Suprapubic skin (tissue), 4 donors: ENCODE measurements around the gene NT5C1A. TPM values are rescaled to one million over a fixed set of nuclear protein-coding genes. Genes with fewer than 3 reads are reported as not detected.
A peak's percentile ranks its signal among the peaks of the same experiment; 100 is the strongest.

ENCODE experiments used
- DNase-seq, 2 donors: peaks; one replicate each; pipeline ENCODE4 v3.0.0-alpha.2; 2019; ENCODE audit warnings: low spot score in 2 of 2
- H3K27ac ChIP-seq: fragments of 200-600 bp; sonication (generic); one replicate; pipeline ENCODE4 v1.5.1; 2019
- H3K27me3 ChIP-seq: fragments of 200-600 bp; sonication (generic); one replicate; pipeline ENCODE4 v1.5.1; 2019
- H3K36me3 ChIP-seq: fragments of 200-600 bp; sonication (generic); one replicate; pipeline ENCODE4 v1.5.1; 2019
- H3K4me1 ChIP-seq: fragments of 200-600 bp; sonication (generic); one replicate; pipeline ENCODE4 v1.5.1; 2019
- H3K4me3 ChIP-seq: fragments of 200-600 bp; sonication (generic); one replicate; pipeline ENCODE4 v1.5.1; 2019; ENCODE audit warnings: mild to moderate bottlenecking
- H3K9me3 ChIP-seq: fragments of 200-600 bp; sonication (generic); one replicate; pipeline ENCODE4 v1.5.1; 2019
- CTCF ChIP-seq, 2 donors: fragments of 200-600 bp in 1 of 2; fragments of 450-650 bp in 1 of 2; sonication (generic) in 1 of 2; IDR thresholded peaks; one replicate each; pipeline ENCODE4 v1.5.1; 2016 to 2019; ENCODE audit warnings: antibody characterized with exemption in 2 of 2, mild to moderate bottlenecking in 1 of 2, moderate library complexity in 1 of 2
- EP300 ChIP-seq: sonication (generic); formaldehyde crosslinking; IDR thresholded peaks from one replicate; pipeline ENCODE4 v1.6.1; 2017; ENCODE audit warnings: antibody characterized with exemption
- POLR2A ChIP-seq, 2 donors: fragments of 450-650 bp; IDR thresholded peaks; one replicate each; pipeline ENCODE4 v1.6.1; 2017; ENCODE audit warnings: antibody characterized with exemption in 2 of 2, mild to moderate bottlenecking in 2 of 2, moderate library complexity in 2 of 2
- POLR2AphosphoS5 ChIP-seq, 3 donors: sonication (generic); formaldehyde crosslinking; IDR thresholded peaks; one replicate each; pipeline ENCODE4 v1.6.1; 2017; ENCODE audit warnings: antibody characterized with exemption in 3 of 3
- WGBS: methylation state at CpG from one replicate; pipeline ENCODE4 v1.1.5; 2018; 5-methylcytosine and 5-hydroxymethylcytosine counted together
- total RNA-seq, 4 donors: library from RNA; depleted of rRNA; stranded (reverse); fragments of >200 nt; gene quantifications; one replicate each; pipeline ENCODE4 v1.1.0, GENCODE V29; 2016

NT5C1A gene
- total RNA-seq, 4 donors from 2014 or later: not detected

GRCh38 chr1:39689635-39690034 lies 17.7 kb upstream of the NT5C1A start:
- Histone ChIP-seq H3K36me3 (no peaks in the 10 kb centered on the region), H3K27me3 (peaks cover 84% of the 10 kb centered on the region), H3K9me3 (no peaks in the 10 kb centered on the region), H3K4me3 (no peak overlapping the region), H3K27ac (no peak overlapping the region), H3K4me1 (peaks cover 19% of the 10 kb centered on the region)
- TF ChIP-seq POLR2A (IDR thresholded peaks at IDR 0.05): no peak
- TF ChIP-seq EP300: no peak
- TF ChIP-seq CTCF (IDR thresholded peaks at IDR 0.05): no peak
- TF ChIP-seq POLR2AphosphoS5 (IDR thresholded peaks at IDR 0.05): no peak
- no peak for DNase-seq

- no peak for DNase-seq
- 69% methylated on average over 2 of the region's 2 CpGs for WGBS
- H3K36me3 ChIP-seq: no peaks in the 10 kb centered on the region
- TF ChIP-seq EP300: no peak
- peaks cover 88% of the 10 kb centered on the region for H3K27me3 ChIP-seq
- no peak overlapping the region for H3K4me3 ChIP-seq
- H3K4me1 ChIP-seq: peaks cover 19% of the 10 kb centered on the region
- no peaks in the 10 kb centered on the region for H3K9me3 ChIP-seq
- H3K27ac ChIP-seq: no peak overlapping the region
Measured at GRCh38 chr1:39689214-39689613, 17.3 kb upstream of the NT5C1A start.

GRCh38 chr1:39688706-39689105 lies 16.8 kb upstream of the NT5C1A start:
- Histone ChIP-seq H3K4me3 (no peak overlapping the region), H3K36me3 (no peaks in the 10 kb centered on the region), H3K27me3 (peaks cover 92% of the 10 kb centered on the region), H3K9me3 (no peaks in the 10 kb centered on the region), H3K27ac (no peak overlapping the region), H3K4me1 (peaks cover 23% of the 10 kb centered on the region)
- DNase-seq: no peak
- TF ChIP-seq POLR2AphosphoS5 (IDR thresholded peaks at IDR 0.05) (no peak), CTCF (IDR thresholded peaks at IDR 0.05) (no peak), EP300 (no peak), POLR2A (IDR thresholded peaks at IDR 0.05) (no peak)
- WGBS: 71% methylated on average over 3 of the region's 3 CpGs

- WGBS: 72% methylated on average over 2 of the region's 2 CpGs
- no peaks in the 10 kb centered on the region for H3K9me3 ChIP-seq
- peaks cover 93% of the 10 kb centered on the region for H3K27me3 ChIP-seq
- no peak for TF ChIP-seq POLR2A (IDR thresholded peaks at IDR 0.05)
- no peak for TF ChIP-seq CTCF (IDR thresholded peaks at IDR 0.05)
- no peak for TF ChIP-seq POLR2AphosphoS5 (IDR thresholded peaks at IDR 0.05)
- H3K4me3 ChIP-seq: no peak overlapping the region
- no peak for DNase-seq
- peaks cover 22% of the 10 kb centered on the region for H3K4me1 ChIP-seq
- H3K36me3 ChIP-seq: no peaks in the 10 kb centered on the region
- H3K27ac ChIP-seq: no peak overlapping the region
Measured at GRCh38 chr1:39687243-39687642, 15.3 kb upstream of the NT5C1A start.

GRCh38 chr1:39685071-39685470 lies 13.2 kb upstream of the NT5C1A start:
- WGBS: 89% methylated on average over 3 of the region's 3 CpGs
- Histone ChIP-seq H3K27ac (no peak overlapping the region), H3K9me3 (no peaks in the 10 kb centered on the region), H3K4me1 (peaks cover 6% of the 10 kb centered on the region), H3K4me3 (no peak overlapping the region), H3K36me3 (no peaks in the 10 kb centered on the region), H3K27me3 (peaks cover 89% of the 10 kb centered on the region)
- TF ChIP-seq POLR2A (IDR thresholded peaks at IDR 0.05): no peak
- no peak for TF ChIP-seq CTCF (IDR thresholded peaks at IDR 0.05)
- no peak for TF ChIP-seq EP300
- no peak for TF ChIP-seq POLR2AphosphoS5 (IDR thresholded peaks at IDR 0.05)
- no peak for DNase-seq

GRCh38 chr1:39684313-39684664 lies 12.4 kb upstream of the NT5C1A start:
- Histone ChIP-seq H3K36me3 (no peaks in the 10 kb centered on the region), H3K4me1 (peaks cover 6% of the 10 kb centered on the region), H3K27me3 (peaks cover 88% of the 10 kb centered on the region), H3K9me3 (no peaks in the 10 kb centered on the region), H3K4me3 (peak overlapping the region; percentile 30), H3K27ac (no peak overlapping the region)
- DNase-seq: no peak
- no peak for TF ChIP-seq EP300
- TF ChIP-seq CTCF (IDR thresholded peaks at IDR 0.05): no peak
- TF ChIP-seq POLR2AphosphoS5 (IDR thresholded peaks at IDR 0.05): no peak
- no peak for TF ChIP-seq POLR2A (IDR thresholded peaks at IDR 0.05)
- 64% methylated on average over 10 of the region's 13 CpGs for WGBS
